Hematopoietic multipotent progenitor cell treated with erythropoietin and hydrocortisone succinate and interleukin-3 and kit ligand, for 6 days (in vitro differentiated cells): ENCODE results near the gene CELF2.

Experiments
- DNase-seq: peaks from one replicate; pipeline ENCODE4 v3.0.0-alpha.2; 2015

Gene CELF2

DNA sequence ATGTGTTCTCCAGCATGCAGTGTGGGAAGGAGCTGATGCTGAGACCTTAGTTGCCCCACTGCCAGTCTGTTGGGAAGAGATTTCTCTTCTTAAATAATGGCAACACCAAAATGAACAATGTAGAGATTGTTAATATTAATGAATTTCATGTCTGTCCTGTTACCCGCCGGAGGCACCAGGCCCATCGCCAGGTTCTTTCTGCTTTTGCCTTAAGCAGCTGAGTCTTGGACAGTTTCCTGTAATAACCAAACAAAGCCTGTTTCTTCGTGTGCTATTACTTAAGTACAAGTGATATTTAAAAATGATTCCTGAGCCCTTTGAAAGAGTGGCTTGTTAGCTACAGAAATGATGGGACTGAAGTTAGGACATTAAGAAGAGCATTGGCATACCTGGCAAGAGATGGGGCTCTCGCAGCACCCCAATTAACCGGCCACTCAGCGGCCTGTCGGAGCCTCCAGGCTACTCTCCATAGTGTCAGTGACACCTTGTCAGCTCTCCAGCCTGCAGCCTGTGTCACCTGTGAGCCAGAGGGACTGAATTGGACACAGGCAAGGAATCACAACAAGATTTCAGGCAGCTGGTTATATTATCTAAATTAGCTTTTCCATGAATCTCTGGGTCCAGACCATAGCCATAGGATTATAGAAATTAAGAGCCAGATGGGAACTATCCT lies 142.0 kb downstream of the CELF2 start:
- no peak for DNase-seq

DNA sequence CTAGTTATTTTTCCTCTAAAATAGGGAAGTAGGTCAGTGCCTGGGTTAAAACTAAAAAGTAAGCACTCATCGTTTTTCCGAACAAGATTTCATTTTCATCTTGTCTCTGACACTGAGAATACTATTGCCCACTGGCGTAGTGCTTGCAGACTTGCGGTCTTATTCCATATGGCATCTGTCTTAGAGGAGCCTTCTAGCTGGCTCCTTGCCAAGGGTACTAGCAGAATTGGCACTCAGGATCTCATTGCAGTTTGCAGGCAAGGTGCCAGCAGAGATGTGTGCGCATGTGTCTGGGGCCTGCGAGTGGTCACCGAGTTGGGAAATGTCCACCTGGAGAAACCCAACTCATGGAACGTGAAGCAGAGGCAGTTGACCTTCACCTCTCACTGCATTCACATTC lies 143.4 kb downstream of the CELF2 start:
- DNase-seq: peak; percentile 69

DNA sequence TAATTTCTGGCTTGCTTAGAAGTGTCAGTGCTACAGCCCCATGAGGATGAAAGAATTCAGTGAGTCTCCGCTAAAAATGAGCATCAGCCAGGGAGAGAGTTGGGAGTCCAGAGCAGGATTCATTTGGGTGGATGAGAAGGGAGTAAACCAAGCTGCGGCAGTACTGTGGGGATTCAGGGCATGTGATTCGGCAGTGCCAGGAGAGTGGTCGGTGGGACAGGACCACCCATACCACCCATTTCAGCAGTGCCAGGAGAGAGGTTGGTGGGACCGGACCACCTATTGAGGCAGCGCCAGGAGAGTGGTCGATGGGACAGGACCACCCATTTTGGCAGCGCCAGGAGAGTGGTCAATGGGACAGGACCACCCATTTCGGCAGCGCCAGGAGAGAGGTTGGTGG lies 144.2 kb downstream of the CELF2 start:
- no peak for DNase-seq

DNA sequence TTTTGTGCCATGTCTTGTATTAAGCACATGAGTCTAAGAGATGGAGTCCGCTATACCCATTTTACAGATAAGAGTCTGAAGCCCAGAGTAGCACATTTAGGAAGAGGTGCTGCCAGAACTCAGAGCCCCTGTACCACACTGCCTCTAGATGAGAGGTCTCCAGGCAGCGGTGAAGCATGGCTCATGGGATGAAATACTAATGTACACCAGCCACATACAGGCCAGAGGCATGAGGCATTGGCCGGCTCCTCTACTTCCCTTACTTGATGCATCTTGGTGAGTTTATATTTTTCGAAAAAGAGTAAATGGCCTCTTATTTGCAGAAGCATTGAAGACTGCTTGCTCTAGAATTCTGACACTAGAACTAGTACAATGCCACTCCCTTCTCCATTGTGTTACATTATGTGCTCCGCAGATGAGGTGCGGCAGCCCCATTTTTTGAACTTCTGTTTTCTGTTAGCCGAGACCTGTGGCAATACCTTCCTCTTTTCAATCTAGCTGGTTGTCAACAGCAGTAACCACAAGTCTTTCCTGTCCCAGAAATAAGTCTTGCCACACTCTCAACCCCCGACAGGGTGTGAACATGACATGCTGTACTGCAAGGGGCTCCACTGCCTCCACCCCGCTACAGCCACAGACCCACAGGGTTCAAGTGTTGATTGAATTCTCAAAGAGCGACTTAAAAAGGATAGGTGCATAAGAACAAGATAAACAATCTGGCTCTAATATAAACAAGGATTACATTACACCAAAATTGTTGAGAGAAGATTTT lies 145.3 kb downstream of the CELF2 start:
- DNase-seq: peak; percentile 90

DNA sequence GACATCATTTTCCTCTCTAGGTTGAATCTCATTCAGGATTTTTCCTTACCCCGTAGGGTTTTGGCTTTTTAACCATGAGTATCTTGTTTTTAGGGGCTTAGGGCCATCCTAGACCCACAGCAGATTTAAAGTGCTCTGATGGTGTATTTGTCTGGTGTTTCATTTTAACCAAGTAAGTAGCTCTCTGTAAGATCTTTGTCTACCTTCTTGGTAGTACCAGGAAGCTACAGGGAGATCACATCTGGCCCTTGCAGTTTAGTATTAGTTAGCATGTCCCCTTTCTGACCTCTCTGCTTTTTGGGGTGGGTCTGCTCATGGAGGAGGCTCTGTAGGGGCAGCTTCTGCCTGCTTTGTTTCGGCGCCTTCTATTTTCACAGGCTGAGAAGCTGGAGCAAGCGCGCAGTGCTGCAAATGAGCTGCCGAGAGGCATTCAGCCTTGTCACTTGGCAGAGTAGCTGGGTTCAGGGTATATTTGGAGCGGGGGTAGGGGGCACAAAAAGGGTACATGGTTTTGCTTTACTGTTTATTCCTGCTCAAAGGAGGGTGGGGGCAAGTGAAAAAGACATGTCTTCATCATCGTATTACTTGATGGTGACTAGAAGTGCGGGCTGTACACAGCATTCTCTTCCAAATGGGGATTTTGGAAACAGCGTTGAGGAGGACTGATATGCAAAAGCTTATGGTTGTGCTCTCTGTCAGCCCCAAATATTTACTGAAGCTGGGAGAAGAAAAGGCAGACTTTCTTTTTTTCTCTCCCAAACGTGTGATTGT lies 146.3 kb downstream of the CELF2 start:
- peak; percentile 52 for DNase-seq

DNA sequence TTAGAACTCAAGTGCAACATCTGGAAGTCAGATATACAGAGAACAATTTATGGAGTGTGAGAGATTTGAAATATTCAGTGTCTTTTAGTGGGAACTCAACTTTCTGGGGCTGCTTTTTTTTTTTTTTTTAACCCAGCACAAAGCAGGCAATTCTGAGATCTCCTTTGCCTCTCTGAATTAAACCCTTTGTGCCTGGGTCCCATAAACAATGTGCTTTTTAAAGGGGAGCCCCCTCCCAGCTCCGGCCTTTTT lies 146.8 kb downstream of the CELF2 start:
- DNase-seq: no peak

DNA sequence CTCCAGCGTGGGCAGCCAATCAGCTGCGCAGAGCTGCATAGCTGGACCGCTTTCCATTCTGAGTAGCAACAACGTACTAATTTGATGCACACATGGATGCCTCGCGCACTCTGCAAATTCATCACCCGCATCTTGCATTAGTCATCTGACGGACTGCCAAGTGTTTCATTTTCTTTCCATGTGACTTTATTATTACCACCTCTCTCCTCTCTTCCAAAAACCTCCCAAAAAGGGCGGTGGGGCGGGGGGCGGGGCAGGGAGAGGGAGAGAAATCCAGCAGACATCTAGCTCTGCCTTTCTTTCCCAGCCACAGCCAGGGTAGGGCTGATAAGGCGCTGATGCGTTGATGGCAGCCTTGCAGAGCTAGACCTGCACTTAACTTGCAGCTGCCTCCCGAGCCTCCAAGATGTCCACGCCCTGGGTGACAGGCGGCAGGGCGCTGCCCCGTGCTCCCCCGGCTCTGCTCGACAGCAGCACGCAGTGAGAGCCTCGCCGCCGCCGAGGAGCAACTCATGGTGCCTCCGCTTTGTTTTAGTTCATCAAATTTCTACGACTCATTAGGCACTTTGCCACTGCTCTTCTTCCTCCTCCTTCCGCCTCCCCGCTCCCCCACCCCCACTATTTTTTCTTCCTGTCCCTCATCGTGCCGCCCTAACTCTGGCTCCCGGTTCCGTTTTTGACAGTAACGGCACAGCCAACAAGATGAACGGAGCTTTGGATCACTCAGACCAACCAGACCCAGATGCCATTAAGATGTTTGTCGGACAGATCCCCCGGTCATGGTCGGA lies 147.3 kb downstream of the CELF2 start:
- peak; percentile 91 for DNase-seq

DNA sequence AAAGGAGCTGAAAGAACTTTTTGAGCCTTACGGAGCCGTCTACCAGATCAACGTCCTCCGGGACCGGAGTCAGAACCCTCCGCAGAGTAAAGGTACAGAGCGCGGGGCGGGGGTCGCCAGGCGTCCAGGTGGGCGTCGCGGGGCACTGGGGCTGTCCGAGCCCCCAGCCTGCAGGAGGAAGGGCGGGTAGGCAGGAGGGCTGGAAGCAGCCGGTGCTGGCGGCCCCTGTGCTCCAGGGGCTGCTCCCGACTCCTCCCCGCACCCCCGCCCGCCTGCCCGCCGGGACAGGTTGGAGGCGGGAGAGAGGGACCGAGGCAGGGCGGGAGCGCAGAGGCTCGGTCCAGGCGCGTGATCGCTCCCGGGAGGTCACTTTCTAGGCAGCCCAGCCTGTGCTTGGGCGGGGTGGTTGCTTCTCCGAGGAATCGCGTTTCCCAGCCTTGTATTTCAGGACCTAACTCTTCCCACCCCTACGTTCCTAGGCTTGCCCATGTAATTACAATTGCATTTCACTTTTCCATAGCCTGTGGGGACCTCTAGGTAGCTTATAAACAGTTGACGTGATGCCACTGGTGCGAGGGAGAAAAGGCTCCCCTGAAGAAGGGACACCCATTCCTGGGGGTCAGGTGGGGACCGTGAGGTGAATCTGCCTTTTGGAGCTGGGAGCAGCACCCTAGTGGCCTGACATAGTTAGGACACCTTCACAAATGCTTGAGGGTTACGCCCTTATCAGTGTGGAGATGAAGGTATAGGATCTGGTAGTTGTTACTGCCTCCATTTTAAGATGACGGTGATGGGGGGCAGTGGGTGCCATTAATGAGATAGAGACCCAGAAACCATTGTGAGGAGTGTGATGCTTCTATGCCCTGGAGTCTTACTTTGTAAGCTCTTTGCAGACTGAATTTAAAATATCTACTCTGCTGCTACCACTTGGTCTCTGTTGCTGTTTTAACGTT lies 148.2 kb downstream of the CELF2 start:
- peak; percentile 92 for DNase-seq

DNA sequence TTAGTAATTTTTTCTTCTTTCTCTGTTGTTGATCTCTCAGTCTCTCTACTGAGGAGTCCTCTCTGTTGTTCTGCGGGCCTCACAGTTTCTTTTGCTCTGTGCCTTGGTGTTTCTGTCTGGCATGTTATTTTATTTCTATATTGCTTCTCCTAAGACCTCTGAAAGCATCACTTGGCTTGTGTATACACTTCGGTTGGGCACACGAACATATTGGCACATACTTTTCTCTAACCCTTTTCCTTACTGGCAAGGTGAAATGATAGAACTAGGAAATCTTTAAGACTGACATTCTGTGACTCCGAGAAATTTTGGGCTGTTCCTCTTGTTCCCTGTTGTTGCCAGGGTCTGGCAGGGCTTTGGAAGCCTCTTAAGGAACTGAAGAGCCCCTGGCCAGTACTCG lies 148.9 kb downstream of the CELF2 start:
- no peak for DNase-seq

DNA sequence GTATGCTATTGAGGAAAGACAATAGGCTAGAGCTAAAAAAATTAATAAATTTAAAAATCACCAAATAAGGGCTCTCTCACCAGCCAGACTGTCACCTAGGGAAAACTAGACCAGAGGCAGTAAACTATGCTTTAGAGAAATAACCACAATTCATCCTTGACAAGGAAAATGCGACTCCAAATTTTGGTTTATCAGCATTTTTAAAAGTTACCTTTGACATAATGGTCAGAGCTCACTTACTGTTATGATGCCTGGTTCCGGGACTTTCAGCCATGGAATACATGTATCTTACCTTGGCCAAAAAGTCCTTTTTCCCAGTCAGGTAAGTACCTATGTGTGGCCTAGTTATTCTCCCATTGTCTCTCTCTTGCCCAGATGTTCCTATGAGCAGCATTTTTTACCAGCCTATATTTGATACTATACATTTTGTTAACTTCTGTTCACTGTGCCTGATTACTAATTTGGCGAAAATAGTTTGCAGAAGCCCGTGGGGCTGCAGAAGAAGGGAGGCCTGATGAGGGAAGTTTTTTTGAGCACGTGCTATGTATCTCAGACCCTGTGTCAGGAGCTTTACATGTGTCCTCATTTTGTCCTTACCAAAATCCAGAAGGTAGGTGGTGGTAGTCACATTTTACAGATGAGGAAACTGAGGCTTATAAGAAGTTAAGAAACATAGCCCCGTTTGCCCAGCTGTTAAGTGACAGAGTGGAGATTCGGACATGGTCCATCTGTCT lies 149.7 kb downstream of the CELF2 start:
- no peak for DNase-seq

DNA sequence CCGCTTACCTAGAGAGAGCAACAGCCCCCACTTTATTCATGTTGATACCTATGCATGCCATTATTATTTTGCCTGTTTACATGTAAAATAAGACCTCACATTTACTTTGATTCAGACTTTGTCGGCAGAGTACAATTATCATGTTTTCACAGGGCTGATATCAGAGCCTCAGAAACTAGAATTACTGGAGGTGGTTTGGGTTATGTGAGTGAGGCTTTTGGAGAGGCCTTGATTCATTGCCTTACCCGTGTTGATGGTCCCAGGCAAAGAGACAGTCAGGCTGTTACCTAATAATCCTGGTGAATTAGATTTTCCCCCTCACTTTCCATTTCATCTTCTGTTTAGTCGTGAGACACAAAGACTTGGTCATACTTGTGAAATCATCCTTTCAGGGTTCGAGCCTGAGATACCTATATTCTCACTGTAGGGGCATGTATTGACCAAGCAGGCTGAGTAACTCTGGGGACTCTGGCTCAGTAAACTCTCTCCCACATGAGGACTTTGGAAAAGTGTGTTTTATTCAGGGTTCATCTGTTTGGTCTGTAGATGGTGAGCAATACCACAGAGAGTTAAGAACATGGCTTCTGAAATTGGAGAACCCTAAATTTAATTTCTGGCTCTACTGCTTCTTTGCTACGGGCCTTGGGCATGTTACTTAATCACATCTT lies 150.9 kb downstream of the CELF2 start:
- DNase-seq: no peak

DNA sequence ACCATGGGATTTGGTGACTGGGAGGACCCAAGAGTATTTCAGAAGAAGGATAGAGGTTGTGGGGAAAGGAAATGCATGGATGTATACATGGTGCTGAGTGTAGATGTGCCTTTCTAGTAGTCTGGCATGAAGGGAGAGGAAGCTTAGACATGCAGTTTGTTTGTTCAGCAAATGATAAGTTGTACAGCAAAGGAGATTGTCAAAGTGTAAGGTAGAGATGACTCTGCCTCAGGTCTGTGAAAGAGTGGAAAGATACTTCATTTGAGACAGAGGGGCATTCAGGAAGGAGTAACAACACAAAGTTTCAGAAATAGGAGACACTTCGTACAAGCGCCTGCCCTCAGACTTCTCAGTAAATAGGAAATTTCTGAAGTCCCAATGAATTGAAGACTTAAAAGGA lies 152.3 kb downstream of the CELF2 start:
- no peak for DNase-seq

DNA sequence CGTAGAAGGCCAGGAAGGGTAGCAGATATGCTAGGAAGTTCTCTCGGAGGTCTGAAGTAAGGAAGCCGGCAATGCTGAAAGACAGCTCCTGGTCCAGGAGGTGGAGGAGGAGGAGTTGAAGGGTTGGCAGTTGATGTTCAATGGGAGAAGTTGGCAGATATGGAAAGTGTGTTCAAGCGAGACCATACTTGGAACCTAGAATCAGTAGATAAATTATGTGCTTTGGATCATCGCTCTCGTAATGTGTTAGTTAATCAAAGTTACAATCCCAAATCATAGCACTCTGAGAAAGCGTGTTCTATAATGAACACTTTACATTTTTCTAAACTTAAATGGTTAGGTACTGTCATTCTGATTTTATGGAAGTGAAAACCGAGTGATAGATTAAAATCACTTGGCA lies 152.9 kb downstream of the CELF2 start:
- no peak for DNase-seq

DNA sequence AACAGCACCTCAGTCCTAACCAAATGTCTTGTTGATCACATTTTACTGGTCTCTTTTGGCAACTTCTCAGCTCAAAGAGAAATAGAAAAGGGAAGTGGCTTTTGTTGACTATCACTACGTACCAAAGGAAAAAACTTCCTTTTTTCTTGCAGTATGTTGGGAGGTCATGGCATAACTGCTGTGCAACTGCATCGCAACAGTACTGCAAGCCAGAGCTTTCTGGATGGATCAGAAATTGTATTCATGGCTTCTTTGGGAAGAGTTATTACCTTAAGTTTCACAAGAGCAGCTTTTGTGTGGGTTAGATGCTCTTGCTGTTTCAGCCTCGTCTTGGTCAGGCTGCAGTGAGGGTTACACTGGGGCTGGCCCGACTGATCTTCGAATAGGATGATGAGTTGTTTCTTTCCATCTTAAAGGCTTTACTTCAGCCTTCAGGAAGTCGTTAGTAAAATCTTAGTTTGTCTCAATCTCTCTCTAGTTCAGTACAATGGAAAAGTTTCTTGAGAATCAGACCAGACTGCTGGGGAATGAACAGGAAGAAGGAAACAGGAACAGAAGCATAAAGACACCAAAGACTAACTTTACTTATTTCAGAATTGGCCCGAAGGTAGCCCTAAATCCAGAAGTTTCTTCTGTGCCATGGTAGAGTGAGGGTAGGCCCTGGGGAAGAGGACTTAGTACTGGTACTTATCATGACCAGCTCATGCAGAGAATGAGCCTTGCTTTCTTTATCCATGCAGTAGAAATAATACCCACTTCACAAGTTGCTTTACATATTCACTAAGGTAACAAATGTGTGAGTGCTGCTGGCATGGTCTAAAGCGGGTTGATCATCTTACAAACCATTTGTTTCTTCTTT lies 153.6 kb downstream of the CELF2 start:
- peak; percentile 80 for DNase-seq

DNA sequence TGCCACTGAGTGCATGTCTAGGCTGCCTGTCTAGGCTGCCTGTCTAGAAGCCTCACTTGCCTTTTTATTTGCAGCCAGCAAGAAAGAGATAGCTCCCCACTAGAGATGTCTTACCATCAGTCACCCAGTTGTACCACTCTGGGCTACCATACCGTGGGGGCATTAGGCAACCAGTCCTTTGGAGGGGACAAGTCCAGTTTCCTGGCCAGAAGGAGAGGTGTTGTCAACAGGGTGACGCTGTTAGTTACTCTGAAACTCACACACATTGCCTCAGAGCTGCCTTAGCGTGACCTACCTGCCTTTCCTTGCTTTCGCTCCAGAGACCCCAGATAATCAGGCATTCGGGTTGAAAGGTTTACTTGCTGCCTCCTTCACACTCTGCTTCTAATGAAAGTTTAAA lies 155.4 kb downstream of the CELF2 start:
- DNase-seq: no peak

DNA sequence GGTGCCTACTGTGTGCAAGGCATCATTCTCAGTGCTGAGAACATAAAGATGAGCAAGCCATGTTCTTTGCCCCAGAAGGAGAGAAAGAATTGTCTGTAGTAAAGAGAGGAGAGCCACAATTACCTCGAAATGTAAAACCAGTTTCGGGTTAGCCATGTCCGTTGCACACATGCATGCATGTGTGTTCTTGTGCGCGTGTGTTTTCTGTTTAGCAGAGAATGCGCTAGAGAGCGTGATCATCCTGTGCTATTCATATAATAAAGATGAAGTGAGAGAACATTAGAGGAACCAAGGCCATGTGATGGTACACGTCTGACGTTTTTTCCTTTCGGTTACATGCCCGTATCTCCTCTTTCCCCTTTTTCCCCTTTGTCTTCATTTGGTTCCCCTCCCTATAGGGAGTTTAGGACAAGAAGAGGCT lies 158.2 kb downstream of the CELF2 start:
- DNase-seq: no peak

DNA sequence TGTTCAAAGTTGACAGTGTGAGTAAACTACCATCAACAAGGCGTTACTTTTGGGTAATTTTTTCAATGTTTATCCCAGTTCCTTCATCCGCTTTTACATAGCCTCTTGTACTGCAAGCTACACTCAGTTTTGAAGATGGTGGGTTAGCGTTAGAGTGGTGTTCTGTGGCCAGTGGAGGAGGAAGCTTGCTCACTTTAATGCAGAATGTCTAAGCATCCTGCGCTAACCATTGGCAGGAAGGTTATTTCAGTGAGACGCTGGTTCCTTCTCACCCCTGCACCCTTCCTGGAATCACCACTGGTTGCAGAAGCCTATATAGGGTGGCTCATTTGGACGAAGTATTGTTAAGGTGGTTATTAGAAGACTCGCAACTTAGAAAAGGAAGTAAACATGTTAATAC lies 159.1 kb downstream of the CELF2 start:
- no peak for DNase-seq

DNA sequence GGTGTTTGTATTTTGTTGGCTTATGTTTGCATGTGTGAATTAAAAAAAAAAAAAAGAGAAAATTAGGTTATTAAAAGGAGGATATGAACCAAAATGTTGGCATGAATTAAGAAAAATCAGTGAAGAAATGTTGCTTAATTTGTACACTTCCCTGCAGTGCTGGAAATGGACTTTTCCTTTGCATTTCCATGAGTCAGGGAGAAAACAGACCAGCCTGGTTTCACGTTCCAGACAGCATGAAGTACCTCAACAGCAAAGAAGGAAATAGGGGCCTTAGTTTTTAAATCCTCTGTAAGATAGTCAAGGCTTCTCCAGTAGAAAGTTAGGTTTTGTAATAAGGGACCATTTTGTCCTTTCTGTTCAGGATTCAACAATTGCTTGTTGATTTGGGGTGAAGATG lies 159.7 kb downstream of the CELF2 start:
- no peak for DNase-seq

DNA sequence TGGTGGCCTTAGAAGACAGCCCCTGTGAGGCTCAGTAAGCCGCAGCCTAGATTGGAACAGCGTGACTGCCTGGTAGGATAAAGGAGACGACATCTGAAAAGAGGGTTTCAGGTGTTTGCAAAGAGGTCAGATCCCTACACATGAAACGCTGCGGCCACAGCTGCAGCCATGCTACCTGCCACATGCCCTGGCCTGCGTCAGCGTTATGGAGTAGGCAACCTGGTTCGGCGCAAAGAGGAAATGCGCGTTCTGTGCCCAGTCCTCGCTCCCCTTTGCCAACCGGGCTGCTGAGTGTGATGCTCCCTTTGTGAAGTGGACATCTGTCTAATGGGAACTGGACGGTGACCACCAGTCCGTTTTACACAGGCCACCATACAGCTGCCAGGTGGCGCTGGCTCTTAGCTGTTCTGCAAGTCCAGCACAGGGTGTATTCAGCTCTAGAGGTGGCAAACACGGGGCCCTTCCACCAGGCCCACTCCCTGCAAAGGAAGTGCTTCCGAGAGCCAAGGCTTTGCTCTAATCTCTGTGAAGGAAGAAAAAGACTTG lies 160.3 kb downstream of the CELF2 start:
- no peak for DNase-seq
